HepG2 (cell line): Measurements from ENCODE around the gene BCL2L1. TPM values are rescaled to one million over a fixed set of nuclear protein-coding genes. Genes with fewer than 3 reads are reported as not detected.

Source experiments
- ADNP ChIP-seq: sonication (generic); formaldehyde crosslinking; IDR thresholded peaks from 2 replicates; pipeline ENCODE4 v1.4.0; 2020; ENCODE audit warnings: missing genetic modification reagents
- CBFB ChIP-seq: sonication (generic); formaldehyde crosslinking; IDR thresholded peaks from 2 replicates; pipeline ENCODE4 v1.4.0; 2020; ENCODE audit warnings: missing genetic modification reagents
- CERS6 ChIP-seq: sonication (generic); formaldehyde crosslinking; IDR thresholded peaks from 2 replicates; pipeline ENCODE4 v1.5.0; 2020; ENCODE audit warnings: missing genetic modification reagents
- E2F2 ChIP-seq: sonication (generic); formaldehyde crosslinking; IDR thresholded peaks from 2 replicates; pipeline ENCODE4 v1.4.0; 2020; ENCODE audit warnings: missing genetic modification reagents, borderline replicate concordance
- HBP1 ChIP-seq: IDR thresholded peaks from 2 replicates; pipeline ENCODE4 v1.6.1; 2016; ENCODE audit warnings: low read depth, control low read depth
- HNF4G ChIP-seq, 2 experiments: sonication (generic) in 1 of 2; formaldehyde crosslinking in 1 of 2; IDR thresholded peaks; 2 replicates each; pipeline versions ENCODE4 v1.4.0 to v1.6.1; 2011 to 2020; ENCODE audit warnings: borderline replicate concordance in 2 of 2, low read depth in 2 of 2, mild to moderate bottlenecking in 2 of 2, low read length in 1 of 2, missing genetic modification reagents in 1 of 2, moderate library complexity in 1 of 2
- JUN ChIP-seq: sonication (generic); formaldehyde crosslinking; IDR thresholded peaks from 2 replicates; pipeline ENCODE4 v1.4.0; 2020; ENCODE audit warnings: mild to moderate bottlenecking, missing genetic modification reagents
- KDM5B ChIP-seq: sonication (generic); formaldehyde crosslinking; IDR thresholded peaks from 2 replicates; pipeline ENCODE4 v1.4.0; 2020; ENCODE audit warnings: missing genetic modification reagents, mild to moderate bottlenecking, borderline replicate concordance
- KLF9 ChIP-seq: IDR thresholded peaks from 2 replicates; pipeline ENCODE4 v1.6.1; 2016; ENCODE audit warnings: low read depth
- RFXAP ChIP-seq: sonication (generic); formaldehyde crosslinking; IDR thresholded peaks from 2 replicates; pipeline ENCODE4 v1.4.0; 2020; ENCODE audit warnings: missing genetic modification reagents, borderline replicate concordance
- RXRB ChIP-seq: IDR thresholded peaks from 2 replicates; pipeline ENCODE4 v1.6.1; 2016; ENCODE audit warnings: borderline replicate concordance, missing genetic modification reagents, missing compliant biosample characterization
- SAFB2 ChIP-seq: sonication (generic); formaldehyde crosslinking; IDR thresholded peaks from 2 replicates; pipeline ENCODE4 v1.5.1; 2020; ENCODE audit warnings: missing genetic modification reagents, low read depth, mild to moderate bottlenecking, borderline replicate concordance
- SYNCRIP ChIP-seq: fragments of 200-400 bp; formaldehyde crosslinking; IDR thresholded peaks from 2 replicates; pipeline ENCODE4 v1.6.1; 2018; ENCODE audit warnings: mild to moderate bottlenecking, low read depth, low read length; ENCODE audit not compliant: insufficient read depth
- ZEB1 ChIP-seq: IDR thresholded peaks from 2 replicates; pipeline ENCODE4 v1.6.1; 2012; ENCODE audit warnings: mild to moderate bottlenecking, low read depth, inconsistent platforms; ENCODE audit not compliant: insufficient replicate concordance
- ZFP82 ChIP-seq: sonication (generic); formaldehyde crosslinking; IDR thresholded peaks from 2 replicates; pipeline ENCODE4 v1.5.1; 2020; ENCODE audit warnings: mild to moderate bottlenecking, missing genetic modification reagents, borderline replicate concordance
- ZMYM3 ChIP-seq: sonication (generic); formaldehyde crosslinking; IDR thresholded peaks from 2 replicates; pipeline ENCODE4 v1.5.1; 2020; ENCODE audit warnings: mild to moderate bottlenecking, missing genetic modification reagents
- ZNF225 ChIP-seq: sonication (generic); formaldehyde crosslinking; IDR thresholded peaks from 2 replicates; pipeline ENCODE4 v1.4.0; 2020; ENCODE audit warnings: mild to moderate bottlenecking, missing genetic modification reagents
- ZNF616 ChIP-seq: sonication (generic); formaldehyde crosslinking; IDR thresholded peaks from 2 replicates; pipeline ENCODE4 v1.5.0; 2020; ENCODE audit warnings: low read depth, mild to moderate bottlenecking, missing genetic modification reagents
- ZNF83 ChIP-seq: sonication (generic); formaldehyde crosslinking; IDR thresholded peaks from 2 replicates; pipeline ENCODE4 v1.4.0; 2020; ENCODE audit warnings: missing genetic modification reagents, mild to moderate bottlenecking, borderline replicate concordance
- polyA plus RNA-seq, 8 experiments: library from polyadenylated mRNA; depleted of rRNA in 3 of 8; stranded (reverse) in 7 of 8; unstranded in 1 of 8; fragments of >200 nt; fragmentation: Illumina TruSeq in 4 of 8; extraction: Trizol in 4 of 8; gene quantifications; 2 replicates each; pipeline versions ENCODE4 v1.2.1 to v1.2.3, GENCODE V29; 2011 to 2016; ENCODE audit warnings: low read depth in 4 of 8, missing spikeins in 1 of 8, mixed read lengths in 1 of 8; ENCODE audit not compliant: insufficient read depth in 1 of 8
- total RNA-seq, 5 experiments: library from RNA; depleted of rRNA; stranded (reverse); fragments of >200 nt; fragmentation: Illumina TruSeq; extraction: Trizol; gene quantifications; 2 replicates each; pipeline ENCODE4 v1.2.3, GENCODE V29; 2016; ENCODE audit warnings: low read depth in 1 of 5
- TF ChIP-seq, protein P1 (sequence below): IDR thresholded peaks from 2 replicates; pipeline ENCODE4 v1.6.1; 2016
- TF ChIP-seq, protein P2 (sequence below): sonication (generic); formaldehyde crosslinking; IDR thresholded peaks from 2 replicates; pipeline ENCODE4 v1.5.1; 2020; ENCODE audit warnings: mild to moderate bottlenecking, missing genetic modification reagents, moderate library complexity
- TF ChIP-seq, protein P3 (sequence below): IDR thresholded peaks from 2 replicates; pipeline ENCODE4 v1.6.1; 2016; ENCODE audit warnings: mild to moderate bottlenecking

BCL2L1 gene
- total and polyA plus RNA-seq, 2 of the 13 experiments (the other 11 are each of a cell fraction or from before 2014, with no cell fraction given) = 164 to 258 TPM

GRCh38 chr20:31706607-31707257, 15.9 kb downstream of the BCL2L1 start (continued):
- TF ChIP-seq, protein P1, sequence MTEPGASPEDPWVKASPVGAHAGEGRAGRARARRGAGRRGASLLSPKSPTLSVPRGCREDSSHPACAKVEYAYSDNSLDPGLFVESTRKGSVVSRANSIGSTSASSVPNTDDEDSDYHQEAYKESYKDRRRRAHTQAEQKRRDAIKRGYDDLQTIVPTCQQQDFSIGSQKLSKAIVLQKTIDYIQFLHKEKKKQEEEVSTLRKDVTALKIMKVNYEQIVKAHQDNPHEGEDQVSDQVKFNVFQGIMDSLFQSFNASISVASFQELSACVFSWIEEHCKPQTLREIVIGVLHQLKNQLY (CRISPR knock-in tag) = peak; percentile 21; the same call in 1 of the 2 replicates
- peak; percentile 97 for TF ChIP-seq HBP1
- TF ChIP-seq ADNP (CRISPR knock-in tag) = peak; percentile 94
- TF ChIP-seq ZEB1 = peak; percentile 85
- TF ChIP-seq KDM5B (CRISPR knock-in tag) = no peak; the same call in 1 of the 2 replicates
- TF ChIP-seq ZMYM3 (CRISPR knock-in tag) = peak; percentile 95; the same call in 1 of the 2 replicates
- peak; percentile 94 for TF ChIP-seq CBFB (CRISPR knock-in tag)
- peak; percentile 92 for TF ChIP-seq RXRB (CRISPR knock-in tag)
- TF ChIP-seq HNF4G (IDR thresholded peaks at IDR 0.05; ENCODE audit: borderline replicate concordance, low read depth, low read length) = peak; percentile 87
- peak; percentile 87 for TF ChIP-seq HNF4G (CRISPR knock-in tag; IDR thresholded peaks at IDR 0.05; ENCODE audit: borderline replicate concordance, low read depth)
- TF ChIP-seq KLF9 (CRISPR knock-in tag) = 0 out of 2 replicates have a peak, but pooled peaks have one; percentile 44
- peak; percentile 60; the same call in 1 of the 2 replicates for TF ChIP-seq RFXAP (CRISPR knock-in tag)
- TF ChIP-seq E2F2 = 0 out of 2 replicates have a peak, but pooled peaks have one; percentile 57
- TF ChIP-seq SYNCRIP = no peak
- TF ChIP-seq, protein P2, sequence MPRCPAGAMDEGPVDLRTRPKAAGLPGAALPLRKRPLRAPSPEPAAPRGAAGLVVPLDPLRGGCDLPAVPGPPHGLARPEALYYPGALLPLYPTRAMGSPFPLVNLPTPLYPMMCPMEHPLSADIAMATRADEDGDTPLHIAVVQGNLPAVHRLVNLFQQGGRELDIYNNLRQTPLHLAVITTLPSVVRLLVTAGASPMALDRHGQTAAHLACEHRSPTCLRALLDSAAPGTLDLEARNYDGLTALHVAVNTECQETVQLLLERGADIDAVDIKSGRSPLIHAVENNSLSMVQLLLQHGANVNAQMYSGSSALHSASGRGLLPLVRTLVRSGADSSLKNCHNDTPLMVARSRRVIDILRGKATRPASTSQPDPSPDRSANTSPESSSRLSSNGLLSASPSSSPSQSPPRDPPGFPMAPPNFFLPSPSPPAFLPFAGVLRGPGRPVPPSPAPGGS (CRISPR knock-in tag) = no peak
- TF ChIP-seq, protein P3, sequence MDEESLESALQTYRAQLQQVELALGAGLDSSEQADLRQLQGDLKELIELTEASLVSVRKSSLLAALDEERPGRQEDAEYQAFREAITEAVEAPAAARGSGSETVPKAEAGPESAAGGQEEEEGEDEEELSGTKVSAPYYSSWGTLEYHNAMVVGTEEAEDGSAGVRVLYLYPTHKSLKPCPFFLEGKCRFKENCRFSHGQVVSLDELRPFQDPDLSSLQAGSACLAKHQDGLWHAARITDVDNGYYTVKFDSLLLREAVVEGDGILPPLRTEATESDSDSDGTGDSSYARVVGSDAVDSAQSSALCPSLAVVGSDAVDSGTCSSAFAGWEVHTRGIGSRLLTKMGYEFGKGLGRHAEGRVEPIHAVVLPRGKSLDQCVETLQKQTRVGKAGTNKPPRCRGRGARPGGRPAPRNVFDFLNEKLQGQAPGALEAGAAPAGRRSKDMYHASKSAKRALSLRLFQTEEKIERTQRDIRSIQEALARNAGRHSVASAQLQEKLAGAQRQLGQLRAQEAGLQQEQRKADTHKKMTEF = peak; percentile 98
- 0 out of 2 replicates have a peak, but pooled peaks have one; percentile 56 for TF ChIP-seq ZNF616 (CRISPR knock-in tag)
- TF ChIP-seq ZFP82 (CRISPR knock-in tag) = peak; percentile 66; the same call in 1 of the 2 replicates
- no peak for TF ChIP-seq ZNF83 (CRISPR knock-in tag)
- TF ChIP-seq CERS6 (CRISPR knock-in tag) = no peak
- no peak for TF ChIP-seq ZNF225 (CRISPR knock-in tag)
- TF ChIP-seq SAFB2 (CRISPR knock-in tag) = 0 out of 2 replicates have a peak, but pooled peaks have one; percentile 20
- TF ChIP-seq JUN (CRISPR knock-in tag) = peak; percentile 94
